ENCODE results near the gene TBCD. TPM values are rescaled to one million over a fixed set of nuclear protein-coding genes. Genes with fewer than 3 reads are reported as not detected.

The TBCD gene
- total RNA-seq, 5 donors from 2014 or later (not counting 1 experiment from before 2014, with no cell fraction given): 94.4 to 262 (median 223) TPM

DNA sequence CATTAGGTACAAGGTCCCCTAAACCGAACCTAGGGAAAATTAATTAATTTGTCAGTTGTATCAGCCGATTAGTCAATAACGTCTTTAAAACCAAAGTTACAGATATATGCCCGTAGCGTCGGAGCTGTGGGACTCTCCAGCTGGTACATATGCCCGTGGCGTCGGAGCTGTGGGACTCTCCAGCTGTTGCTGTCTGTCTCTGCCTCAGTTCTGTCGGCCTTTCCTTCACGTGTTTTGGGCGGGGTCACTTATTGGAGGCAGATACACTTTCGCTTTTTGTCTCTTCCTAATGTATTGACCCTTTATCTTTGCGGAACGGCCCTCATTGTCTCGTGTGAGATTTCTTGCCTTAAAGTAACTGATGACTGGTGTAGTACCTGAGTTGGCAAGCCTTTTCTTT lies 150.0 kb downstream of the TBCD start:
- Histone ChIP-seq H3K4me1 (ENCODE audit: control insufficient read depth in 1 of 2, extremely low read depth in 1 of 2, insufficient read depth in 2 of 2, low read length in 2 of 2) (no peaks in the 10 kb centered on the region), H3K9me3 (no peaks in the 10 kb centered on the region), H3K27ac (ENCODE audit: low read length) (no peak overlapping the region), H3K36me3 (ENCODE audit: control insufficient read depth in 2 of 2, extremely low read depth in 1 of 2, insufficient read depth in 1 of 2, low read length in 1 of 2) (peaks cover 24 to 50% of the 10 kb centered on the region in 2 donors), H3K27me3 (replicated peaks in 1 of 2; ENCODE audit: control insufficient read depth in 2 of 2, extremely low read depth in 1 of 2, insufficient read depth in 2 of 2, low read length in 1 of 2) (no peaks in the 10 kb centered on the region), H3K4me3 (ENCODE audit: control insufficient read depth in 1 of 2, extremely low read depth in 1 of 2, low read length in 1 of 2) (no peak overlapping the region)
- ChIA-PET CTCF (no interaction called here), POLR2A (no interaction called here)
- no peak for ATAC-seq (replicated peaks in 1 of 4)
- Mint-ChIP-seq H3K36me3 (peaks cover 42% of the 10 kb centered on the region), H3K27me3 (no peaks in the 10 kb centered on the region), H3K4me3 (no peak overlapping the region), H3K27ac (no peak overlapping the region), H3K9me3 (no peaks in the 10 kb centered on the region), H3K4me1 (peaks cover 0 to 14% (median 7%) of the 10 kb centered on the region in 3 donors)
- no peak for DNase-seq
- WGBS (ENCODE audit: insufficient coverage): 89% methylated on average over 10 of the region's 16 CpGs

DNA sequence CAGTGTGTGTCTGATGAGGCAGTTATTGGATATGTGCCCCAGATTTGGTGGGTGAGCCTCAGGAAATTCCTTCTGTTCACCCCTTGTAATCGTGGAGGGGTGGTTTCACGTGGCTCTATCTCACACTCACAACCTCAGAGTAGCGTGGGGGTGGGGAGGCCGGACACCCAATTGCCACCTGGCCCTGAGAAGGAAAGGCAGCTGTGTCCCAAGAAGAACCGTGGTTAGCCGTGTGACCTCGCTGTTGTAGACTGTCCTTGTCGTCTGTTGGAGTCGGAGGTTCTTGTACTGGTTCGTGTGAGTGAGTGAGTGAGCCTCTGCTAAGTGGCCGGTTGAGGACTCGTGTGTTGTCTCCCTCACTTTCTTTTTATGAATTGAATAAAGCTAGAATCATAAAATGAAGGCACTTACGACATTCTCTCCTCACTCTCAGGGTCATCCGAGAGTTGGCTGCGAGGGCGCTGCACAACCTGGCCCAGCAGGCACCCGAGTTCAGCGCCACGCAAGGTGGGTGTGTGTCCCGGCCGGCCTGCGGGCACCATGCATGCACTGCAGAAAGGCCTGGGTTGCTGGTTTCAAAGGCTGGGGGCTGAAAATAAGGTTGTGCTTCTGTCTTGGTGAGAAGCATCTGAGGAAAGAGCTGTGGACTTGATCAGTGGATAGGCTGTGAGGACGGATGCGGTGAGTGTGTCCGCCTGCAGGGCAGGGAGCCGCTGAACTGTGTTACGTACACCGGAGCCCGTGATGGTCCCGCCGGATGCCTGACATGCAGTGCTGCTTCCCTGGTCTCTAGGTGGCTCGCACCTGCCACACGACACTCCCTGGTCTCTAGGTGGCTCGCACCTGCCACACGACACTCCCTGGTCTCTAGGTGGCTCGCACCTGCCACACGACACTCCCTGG lies 151.4 kb downstream of the TBCD start:
- WGBS (ENCODE audit: insufficient coverage): 97% methylated on average over 14 of the region's 37 CpGs
- H3K27ac Mint-ChIP-seq: no peak overlapping the region
- Histone ChIP-seq H3K4me1 (ENCODE audit: control insufficient read depth in 1 of 2, extremely low read depth in 1 of 2, insufficient read depth in 2 of 2, low read length in 2 of 2) (peaks cover 0 to 7% of the 10 kb centered on the region in 2 experiments), H3K4me3 (ENCODE audit: control insufficient read depth in 1 of 2, extremely low read depth in 1 of 2, low read length in 1 of 2) (no peak overlapping the region), H3K27me3 (replicated peaks in 1 of 2; ENCODE audit: control insufficient read depth in 2 of 2, extremely low read depth in 1 of 2, insufficient read depth in 2 of 2, low read length in 1 of 2) (no peaks in the 10 kb centered on the region), H3K36me3 (ENCODE audit: control insufficient read depth in 2 of 2, extremely low read depth in 1 of 2, insufficient read depth in 1 of 2, low read length in 1 of 2) (peaks cover 24 to 60% of the 10 kb centered on the region in 2 donors), H3K27ac (ENCODE audit: low read length) (no peak overlapping the region), H3K9me3 (no peaks in the 10 kb centered on the region)
- POLR2A ChIA-PET: no interaction called here
- CTCF ChIA-PET: no interaction called here
- no peaks in the 10 kb centered on the region for H3K9me3 Mint-ChIP-seq
- no peaks in the 10 kb centered on the region for H3K27me3 Mint-ChIP-seq
- peaks cover 44% of the 10 kb centered on the region for H3K36me3 Mint-ChIP-seq
- DNase-seq (no peak), ATAC-seq (replicated peaks in 1 of 4) (no peak)
- peaks cover 2 to 19% (median 8%) of the 10 kb centered on the region in 3 donors for H3K4me1 Mint-ChIP-seq
- H3K4me3 Mint-ChIP-seq: no peak overlapping the region

DNA sequence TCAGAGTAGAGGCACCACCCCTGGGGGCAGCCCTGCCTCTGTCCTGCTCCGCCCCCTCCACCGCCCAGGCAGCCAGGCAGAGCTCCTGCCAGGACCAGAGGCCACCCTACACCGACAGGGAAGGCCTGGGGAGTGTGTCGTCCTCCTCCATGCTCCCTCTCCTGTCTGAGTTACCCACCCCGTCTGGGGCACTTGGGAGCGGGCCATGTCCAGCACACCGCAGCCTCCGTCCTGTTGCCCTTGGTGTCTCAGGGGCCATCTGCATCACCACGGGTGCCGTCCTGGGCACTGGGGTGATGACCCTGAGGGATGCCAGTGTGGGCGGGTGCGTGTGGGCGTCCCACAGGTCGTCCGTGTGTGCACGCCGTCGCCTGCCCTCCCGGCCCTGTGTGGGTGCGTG lies 153.3 kb downstream of the TBCD start:
- Histone ChIP-seq H3K4me3 (ENCODE audit: control insufficient read depth in 1 of 2, extremely low read depth in 1 of 2, low read length in 1 of 2) (no peak overlapping the region), H3K27me3 (replicated peaks in 1 of 2; ENCODE audit: control insufficient read depth in 2 of 2, extremely low read depth in 1 of 2, insufficient read depth in 2 of 2, low read length in 1 of 2) (no peaks in the 10 kb centered on the region), H3K27ac (ENCODE audit: low read length) (no peak overlapping the region), H3K9me3 (no peaks in the 10 kb centered on the region), H3K4me1 (ENCODE audit: control insufficient read depth in 1 of 2, extremely low read depth in 1 of 2, insufficient read depth in 2 of 2, low read length in 2 of 2) (peaks cover 0 to 19% of the 10 kb centered on the region in 2 experiments), H3K36me3 (ENCODE audit: control insufficient read depth in 2 of 2, extremely low read depth in 1 of 2, insufficient read depth in 1 of 2, low read length in 1 of 2) (peaks cover 17 to 60% of the 10 kb centered on the region in 2 donors)
- ATAC-seq (replicated peaks in 1 of 4) (no peak), DNase-seq (no peak)
- Mint-ChIP-seq H3K27me3 (no peaks in the 10 kb centered on the region), H3K36me3 (peaks cover 44% of the 10 kb centered on the region), H3K9me3 (no peaks in the 10 kb centered on the region), H3K27ac (no peak overlapping the region), H3K4me1 (peaks cover 13 to 26% (median 19%) of the 10 kb centered on the region in 3 donors), H3K4me3 (no peak overlapping the region)
- POLR2A ChIA-PET: interaction anchor here in 1 of 2 donors (0.6 kb wide), 1 partner anchor 20 kb away, joined by 3 read pairs; no protein-coding TSS in a partner anchor
- CTCF ChIA-PET: no interaction called here
- WGBS (ENCODE audit: insufficient coverage): 92% methylated on average over 9 of the region's 20 CpGs

DNA sequence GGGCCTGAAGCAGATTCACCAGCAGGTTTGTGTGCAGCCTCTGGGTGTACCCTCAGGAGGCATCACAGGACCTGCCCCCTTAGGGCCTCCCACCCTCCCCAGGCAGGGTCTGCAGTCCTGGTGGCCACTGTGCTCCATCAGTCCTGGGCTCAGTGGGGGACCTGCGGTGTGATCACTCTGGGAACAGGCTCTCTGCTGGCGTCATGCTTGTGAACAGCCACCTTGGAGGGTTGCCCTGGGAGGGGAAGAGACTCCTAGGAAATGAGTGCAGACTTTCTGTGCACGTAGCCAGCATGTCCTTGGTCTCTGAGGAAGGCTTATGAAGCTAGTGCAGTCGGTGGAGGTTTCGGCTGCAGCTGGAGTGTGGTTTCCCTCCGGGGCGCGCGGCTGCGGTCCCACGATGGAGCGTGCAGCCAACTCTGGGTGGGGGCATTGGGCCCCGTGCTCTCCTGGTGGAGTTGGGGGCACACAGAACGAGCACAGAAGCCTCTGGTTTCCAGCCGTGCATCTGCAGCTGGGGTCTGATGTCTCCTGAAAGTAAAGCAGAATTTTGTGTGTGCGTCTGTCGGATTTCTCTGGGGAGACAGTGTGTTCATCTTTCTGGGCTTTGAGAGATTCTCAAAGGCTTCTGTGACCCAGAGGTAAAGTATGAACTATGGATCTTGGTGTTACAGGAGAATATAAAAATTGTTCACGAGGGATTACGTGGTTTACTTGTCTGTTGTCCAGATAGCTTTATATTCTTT lies 156.1 kb downstream of the TBCD start:
- peaks cover 40% of the 10 kb centered on the region for H3K36me3 Mint-ChIP-seq
- ATAC-seq (replicated peaks in 1 of 4) (no peak), DNase-seq (no peak)
- Histone ChIP-seq H3K4me1 (ENCODE audit: control insufficient read depth in 1 of 2, extremely low read depth in 1 of 2, insufficient read depth in 2 of 2, low read length in 2 of 2) (peaks cover 0 to 24% of the 10 kb centered on the region in 2 experiments), H3K36me3 (ENCODE audit: control insufficient read depth in 2 of 2, extremely low read depth in 1 of 2, insufficient read depth in 1 of 2, low read length in 1 of 2) (peaks cover 17 to 52% of the 10 kb centered on the region in 2 donors), H3K4me3 (ENCODE audit: control insufficient read depth in 1 of 2, extremely low read depth in 1 of 2, low read length in 1 of 2) (no peak overlapping the region), H3K27me3 (replicated peaks in 1 of 2; ENCODE audit: control insufficient read depth in 2 of 2, extremely low read depth in 1 of 2, insufficient read depth in 2 of 2, low read length in 1 of 2) (no peaks in the 10 kb centered on the region), H3K9me3 (no peaks in the 10 kb centered on the region), H3K27ac (ENCODE audit: low read length) (no peak overlapping the region)
- ChIA-PET CTCF (no interaction called here), POLR2A (no interaction called here)
- peaks cover 21 to 25% (median 24%) of the 10 kb centered on the region in 3 donors for H3K4me1 Mint-ChIP-seq
- H3K9me3 Mint-ChIP-seq: no peaks in the 10 kb centered on the region
- H3K27ac Mint-ChIP-seq: no peak overlapping the region
- no peaks in the 10 kb centered on the region for H3K27me3 Mint-ChIP-seq
- WGBS (ENCODE audit: insufficient coverage): 67% methylated on average over 14 of the region's 19 CpGs
- H3K4me3 Mint-ChIP-seq: peak overlapping the region in 1 of 3 donors; percentile 27

DNA sequence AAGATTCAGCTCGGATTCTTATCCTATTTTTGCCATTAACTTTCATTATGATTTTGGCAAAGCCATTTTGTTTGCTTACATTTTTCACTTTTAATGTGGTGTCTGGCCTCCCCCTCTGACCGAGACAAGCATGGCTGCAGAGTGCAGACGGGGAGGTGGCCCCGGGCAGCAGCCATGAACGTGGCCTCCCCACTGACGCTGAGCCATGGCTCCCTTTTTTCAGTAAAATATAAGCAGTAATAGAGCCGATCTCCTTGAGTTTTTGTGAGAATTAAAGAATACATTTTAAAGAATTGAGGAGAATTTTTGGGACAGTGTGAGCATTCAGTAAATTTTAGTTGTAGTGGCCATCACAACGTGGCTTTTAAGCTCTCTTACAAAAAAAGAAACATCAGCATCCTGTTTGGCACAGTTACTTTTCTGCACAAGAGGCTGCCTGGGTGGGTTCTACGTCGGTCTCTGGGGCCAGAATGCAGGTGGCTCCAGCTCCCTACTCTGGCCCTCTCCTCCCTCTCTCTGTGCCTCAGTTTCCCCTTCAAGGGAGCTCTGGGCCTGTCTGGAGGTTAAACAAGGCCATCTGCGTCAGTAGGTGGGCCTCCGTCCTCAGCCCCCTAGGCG lies 156.8 kb downstream of the TBCD start:
- H3K36me3 ChIP-seq (ENCODE audit: control insufficient read depth in 2 of 2, extremely low read depth in 1 of 2, insufficient read depth in 1 of 2, low read length in 1 of 2): peaks cover 19 to 53% of the 10 kb centered on the region in 2 donors
- H3K27me3 ChIP-seq (replicated peaks in 1 of 2; ENCODE audit: control insufficient read depth in 2 of 2, extremely low read depth in 1 of 2, insufficient read depth in 2 of 2, low read length in 1 of 2): no peaks in the 10 kb centered on the region
- 93% methylated on average over 5 of the region's 13 CpGs for WGBS (ENCODE audit: insufficient coverage)
- peak overlapping the region; percentile 9 for H3K27ac ChIP-seq (ENCODE audit: low read length)
- CTCF ChIA-PET: no interaction called here
- H3K9me3 ChIP-seq: no peaks in the 10 kb centered on the region
- Mint-ChIP-seq H3K4me3 (no peak overlapping the region), H3K9me3 (no peaks in the 10 kb centered on the region), H3K4me1 (peaks cover 21 to 25% (median 24%) of the 10 kb centered on the region in 3 donors), H3K27ac (no peak overlapping the region), H3K36me3 (peaks cover 36% of the 10 kb centered on the region), H3K27me3 (no peaks in the 10 kb centered on the region)
- POLR2A ChIA-PET: no interaction called here
- DNase-seq (no peak), ATAC-seq (replicated peaks in 1 of 4) (no peak)
- H3K4me1 ChIP-seq (ENCODE audit: control insufficient read depth in 1 of 2, extremely low read depth in 1 of 2, insufficient read depth in 2 of 2, low read length in 2 of 2): peaks cover 0 to 24% of the 10 kb centered on the region in 2 experiments
- H3K4me3 ChIP-seq (ENCODE audit: control insufficient read depth in 1 of 2, extremely low read depth in 1 of 2, low read length in 1 of 2): no peak overlapping the region

DNA sequence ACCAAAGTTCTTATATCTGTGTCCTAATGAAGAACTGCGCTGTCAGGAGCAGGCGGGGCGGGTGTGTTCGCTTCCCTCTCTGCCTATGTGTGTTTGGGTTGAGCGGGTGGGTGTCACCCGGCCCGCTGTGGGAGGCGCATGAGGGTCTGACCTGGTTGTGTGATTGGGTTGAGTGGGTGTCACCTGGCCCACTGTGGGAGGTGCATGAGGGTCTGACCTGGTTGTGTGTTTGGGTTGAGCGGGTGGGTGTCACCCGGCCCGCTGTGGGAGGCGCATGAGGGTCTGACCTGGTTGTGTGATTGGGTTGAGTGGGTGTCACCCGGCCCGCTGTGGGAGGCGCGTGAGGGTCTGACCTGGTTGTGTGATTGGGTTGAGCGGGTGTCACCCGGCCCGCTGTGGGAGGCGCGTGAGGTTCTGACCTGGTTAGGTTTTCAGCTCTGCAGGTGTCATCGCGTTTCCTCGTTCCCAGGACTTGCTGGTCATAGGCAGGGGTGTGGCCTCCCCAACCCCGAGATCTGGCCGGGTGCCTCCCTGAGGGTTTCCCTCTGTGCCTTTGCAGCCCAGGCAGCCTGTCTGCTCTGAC lies 157.5 kb downstream of the TBCD start:
- Histone ChIP-seq H3K4me3 (ENCODE audit: control insufficient read depth in 1 of 2, extremely low read depth in 1 of 2, low read length in 1 of 2) (peak overlapping the region; percentile 5 to 10), H3K36me3 (ENCODE audit: control insufficient read depth in 2 of 2, extremely low read depth in 1 of 2, insufficient read depth in 1 of 2, low read length in 1 of 2) (peaks cover 19 to 58% of the 10 kb centered on the region in 2 donors), H3K9me3 (no peaks in the 10 kb centered on the region), H3K27ac (ENCODE audit: low read length) (peak overlapping the region; percentile 60), H3K27me3 (replicated peaks in 1 of 2; ENCODE audit: control insufficient read depth in 2 of 2, extremely low read depth in 1 of 2, insufficient read depth in 2 of 2, low read length in 1 of 2) (no peaks in the 10 kb centered on the region), H3K4me1 (ENCODE audit: control insufficient read depth in 1 of 2, extremely low read depth in 1 of 2, insufficient read depth in 2 of 2, low read length in 2 of 2) (peaks cover 0 to 24% of the 10 kb centered on the region in 2 experiments)
- Mint-ChIP-seq H3K27me3 (no peaks in the 10 kb centered on the region), H3K4me3 (peak overlapping the region in 2 of 3 donors; percentile 13 to 26), H3K36me3 (peaks cover 32% of the 10 kb centered on the region), H3K9me3 (no peaks in the 10 kb centered on the region), H3K27ac (peak overlapping the region in 1 of 2 donors; percentile 44), H3K4me1 (peaks cover 21 to 25% (median 24%) of the 10 kb centered on the region in 3 donors)
- peak; percentile 63 to 81 (median 70) for ATAC-seq (replicated peaks in 1 of 4)
- ChIA-PET POLR2A (interaction anchor here in 1 of 2 donors (0.6 kb wide), 1 partner anchor 115 kb away, joined by 3 read pairs; no protein-coding TSS in a partner anchor), CTCF (no interaction called here)
- WGBS (ENCODE audit: insufficient coverage): 63% methylated on average over 21 of the region's 26 CpGs
- DNase-seq: peak; percentile 12 to 83 (median 51)
